HepG2 (cell line): ENCODE measurements around the gene PXDC1. TPM values are rescaled to one million over a fixed set of nuclear protein-coding genes. Genes with fewer than 3 reads are reported as not detected.
A peak's percentile ranks its signal among the peaks of the same experiment; 100 is the strongest.

Source experiments
- ASH2L ChIP-seq: fragments of 300-600, 200-600 bp; sonication (generic); IDR thresholded peaks from 2 replicates; pipeline ENCODE4 v1.7.0; 2017; ENCODE audit warnings: low read depth, mild to moderate bottlenecking, moderate library complexity, mixed read lengths, low read length; ENCODE audit not compliant: insufficient read length
- ATF7 ChIP-seq, 2 experiments: fragments of 450-650 bp in 1 of 2; sonication (generic) in 1 of 2; formaldehyde crosslinking in 1 of 2; IDR thresholded peaks; 2 replicates each; pipeline versions ENCODE4 v1.4.0 to v1.6.1; 2016 to 2020; ENCODE audit warnings: antibody characterized with exemption in 1 of 2, mild to moderate bottlenecking in 1 of 2, missing genetic modification reagents in 1 of 2
- ATRX ChIP-seq: sonication (generic); formaldehyde crosslinking; IDR thresholded peaks from 2 replicates; pipeline ENCODE4 v1.4.0; 2020; ENCODE audit warnings: missing genetic modification reagents, borderline replicate concordance
- FOXO1 ChIP-seq: sonication (generic); formaldehyde crosslinking; IDR thresholded peaks from 2 replicates; pipeline ENCODE4 v1.4.0; 2020; ENCODE audit warnings: missing genetic modification reagents
- HNF4A ChIP-seq: sonication (generic); formaldehyde crosslinking; IDR thresholded peaks from 2 replicates; pipeline ENCODE4 v1.4.0; 2020; ENCODE audit warnings: missing genetic modification reagents
- KDM5A ChIP-seq: fragments of 200-600 bp; sonication (generic); IDR thresholded peaks from 2 replicates; pipeline ENCODE4 v1.7.0; 2018; ENCODE audit warnings: antibody characterized with exemption, mild to moderate bottlenecking, low read length, borderline replicate concordance
- LCORL ChIP-seq, 2 experiments: fragments of 450-650 bp in 1 of 2; sonication (generic) in 1 of 2; formaldehyde crosslinking in 1 of 2; IDR thresholded peaks; 2 replicates each; pipeline versions ENCODE4 v1.5.0 to v1.6.1; 2017 to 2020; ENCODE audit warnings: antibody characterized with exemption in 1 of 2, missing genetic modification reagents in 1 of 2
- MAX ChIP-seq: IDR thresholded peaks from 2 replicates; pipeline ENCODE4 v1.6.1; 2012; ENCODE audit warnings: inconsistent platforms
- MNT ChIP-seq: fragments of 450-650 bp; IDR thresholded peaks from 2 replicates; pipeline ENCODE4 v1.6.1; 2016
- MYC ChIP-seq: sonication (generic); formaldehyde crosslinking; IDR thresholded peaks from 2 replicates; pipeline ENCODE4 v1.9.0; 2021; ENCODE audit warnings: missing genetic modification reagents, borderline replicate concordance
- NFKBIZ ChIP-seq: IDR thresholded peaks from 2 replicates; pipeline ENCODE4 v1.6.1; 2018; ENCODE audit warnings: missing genetic modification reagents, missing compliant biosample characterization
- SP2 ChIP-seq: sonication (generic); formaldehyde crosslinking; IDR thresholded peaks from 2 replicates; pipeline ENCODE4 v1.5.1; 2020; ENCODE audit warnings: mild to moderate bottlenecking, missing genetic modification reagents
- ZNF317 ChIP-seq: sonication (generic); formaldehyde crosslinking; IDR thresholded peaks from 2 replicates; pipeline ENCODE4 v1.5.0; 2020; ENCODE audit warnings: mild to moderate bottlenecking, missing genetic modification reagents
- ZNF431 ChIP-seq: sonication (generic); formaldehyde crosslinking; IDR thresholded peaks from 2 replicates; pipeline ENCODE4 v1.9.0; 2022; ENCODE audit warnings: missing genetic modification reagents, low read depth, mild to moderate bottlenecking, borderline replicate concordance
- ZNF556 ChIP-seq: sonication (generic); formaldehyde crosslinking; IDR thresholded peaks from 2 replicates; pipeline ENCODE4 v1.4.0; 2020; ENCODE audit warnings: mild to moderate bottlenecking, missing genetic modification reagents, borderline replicate concordance
- ZNF558 ChIP-seq: sonication (generic); formaldehyde crosslinking; IDR thresholded peaks from 2 replicates; pipeline ENCODE4 v1.9.0; 2022; ENCODE audit warnings: mild to moderate bottlenecking, missing genetic modification reagents, borderline replicate concordance
- ZNF597 ChIP-seq: sonication (generic); formaldehyde crosslinking; IDR thresholded peaks from 2 replicates; pipeline ENCODE4 v1.5.0; 2020; ENCODE audit warnings: missing genetic modification reagents
- ZNF644 ChIP-seq: IDR thresholded peaks from 2 replicates; pipeline ENCODE4 v1.6.1; 2016; ENCODE audit warnings: low read depth
- ZNF678 ChIP-seq: sonication (generic); formaldehyde crosslinking; IDR thresholded peaks from 2 replicates; pipeline ENCODE4 v1.4.0; 2020; ENCODE audit warnings: mild to moderate bottlenecking, missing genetic modification reagents
- ZNF75D ChIP-seq: sonication (generic); formaldehyde crosslinking; IDR thresholded peaks from 2 replicates; pipeline ENCODE4 v1.8.1; 2023; ENCODE audit warnings: missing genetic modification reagents, mild to moderate bottlenecking, borderline replicate concordance
- ZNF776 ChIP-seq: sonication (generic); formaldehyde crosslinking; IDR thresholded peaks from 2 replicates; pipeline ENCODE4 v1.4.0; 2020; ENCODE audit warnings: mild to moderate bottlenecking, missing genetic modification reagents
- polyA plus RNA-seq, 8 experiments: library from polyadenylated mRNA; depleted of rRNA in 3 of 8; stranded (reverse) in 7 of 8; unstranded in 1 of 8; fragments of >200 nt; fragmentation: Illumina TruSeq in 4 of 8; extraction: Trizol in 4 of 8; gene quantifications; 2 replicates each; pipeline versions ENCODE4 v1.2.1 to v1.2.3, GENCODE V29; 2011 to 2016; ENCODE audit warnings: low read depth in 4 of 8, missing spikeins in 1 of 8, mixed read lengths in 1 of 8; ENCODE audit not compliant: insufficient read depth in 1 of 8
- total RNA-seq, 5 experiments: library from RNA; depleted of rRNA; stranded (reverse); fragments of >200 nt; fragmentation: Illumina TruSeq; extraction: Trizol; gene quantifications; 2 replicates each; pipeline ENCODE4 v1.2.3, GENCODE V29; 2016; ENCODE audit warnings: low read depth in 1 of 5
- TF ChIP-seq, protein P1 (sequence below): IDR thresholded peaks from 2 replicates; pipeline ENCODE4 v1.6.1; 2016
- TF ChIP-seq, protein P2 (sequence below): sonication (generic); formaldehyde crosslinking; IDR thresholded peaks from 2 replicates; pipeline ENCODE4 v1.4.0; 2020; ENCODE audit warnings: missing genetic modification reagents

The PXDC1 gene
- total and polyA plus RNA-seq, 2 of the 13 experiments (the other 11 are each of a cell fraction or from before 2014, with no cell fraction given) = 32.4 to 34.7 TPM

DNA sequence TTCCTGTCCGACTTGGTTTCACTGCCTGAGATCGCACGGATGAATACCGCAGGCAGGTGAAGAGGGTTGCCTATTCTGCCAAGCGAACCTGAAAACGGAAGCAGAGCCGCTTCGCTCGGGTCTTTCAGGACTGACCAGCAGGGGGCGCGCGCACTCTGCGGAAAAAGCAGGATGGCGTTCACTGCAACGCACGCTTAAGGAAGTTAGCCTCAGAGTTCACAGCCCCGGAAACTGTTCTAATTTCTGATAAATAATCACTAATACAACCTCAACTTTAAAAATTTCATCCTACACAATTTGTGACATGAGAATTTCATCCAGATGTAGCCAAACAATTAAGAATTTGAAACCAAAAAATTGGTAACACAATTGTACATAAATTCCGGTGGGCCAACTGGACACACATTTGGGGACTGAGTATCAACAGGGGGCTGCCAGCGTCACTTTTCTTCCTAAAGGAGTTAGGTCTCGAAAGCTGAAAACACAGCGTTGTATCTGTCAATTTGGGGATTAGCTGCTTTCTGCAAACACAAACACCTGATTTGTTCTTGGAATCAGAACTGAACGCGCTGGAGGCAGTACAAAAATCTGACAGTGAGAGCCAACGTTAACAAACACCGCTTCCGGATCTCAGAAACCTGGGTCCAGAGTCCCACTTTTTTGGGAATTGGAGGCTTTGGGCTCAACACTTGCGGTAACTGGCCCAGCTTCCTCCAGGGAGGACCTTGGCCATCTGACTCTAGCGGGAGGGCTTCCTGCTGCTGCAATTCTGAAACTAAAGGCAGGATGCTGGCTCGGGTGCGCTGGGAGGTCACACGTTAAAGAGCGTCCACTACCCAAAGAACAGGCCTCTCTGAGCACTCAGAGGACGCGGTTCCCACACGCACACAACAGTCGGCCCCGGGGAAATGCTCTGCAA is 8.8 kb downstream of the PXDC1 start (continued):
- TF ChIP-seq LCORL (IDR thresholded peaks at IDR 0.05) (peak; percentile 75), LCORL (CRISPR knock-in tag; IDR thresholded peaks at IDR 0.05) (peak; percentile 100), ZNF678 (no peak), MNT (no peak), ATRX (CRISPR knock-in tag) (no peak), ZNF776 (CRISPR knock-in tag) (no peak), ZNF556 (CRISPR knock-in tag) (0 out of 2 replicates have a peak, but pooled peaks have one; percentile 80), ATF7 (IDR thresholded peaks at IDR 0.05) (no peak), ATF7 (CRISPR knock-in tag; IDR thresholded peaks at IDR 0.05) (no peak), FOXO1 (CRISPR knock-in tag) (peak; percentile 14), ZNF431 (CRISPR knock-in tag) (no peak), ASH2L (peak; percentile 71), ZNF644 (CRISPR knock-in tag) (0 out of 2 replicates have a peak, but pooled peaks have one; percentile 25), SP2 (no peak), ZNF317 (CRISPR knock-in tag) (no peak), ZNF597 (CRISPR knock-in tag) (no peak), ZNF558 (no peak), MYC (CRISPR knock-in tag) (0 out of 2 replicates have a peak, but pooled peaks have one; percentile 50), KDM5A (peak; percentile 74; the same call in 1 of the 2 replicates), ZNF75D (no peak), MAX (no peak; the same call in 1 of the 2 replicates), NFKBIZ (CRISPR knock-in tag) (no peak), HNF4A (CRISPR knock-in tag) (peak; percentile 91)
- TF ChIP-seq, protein P1, sequence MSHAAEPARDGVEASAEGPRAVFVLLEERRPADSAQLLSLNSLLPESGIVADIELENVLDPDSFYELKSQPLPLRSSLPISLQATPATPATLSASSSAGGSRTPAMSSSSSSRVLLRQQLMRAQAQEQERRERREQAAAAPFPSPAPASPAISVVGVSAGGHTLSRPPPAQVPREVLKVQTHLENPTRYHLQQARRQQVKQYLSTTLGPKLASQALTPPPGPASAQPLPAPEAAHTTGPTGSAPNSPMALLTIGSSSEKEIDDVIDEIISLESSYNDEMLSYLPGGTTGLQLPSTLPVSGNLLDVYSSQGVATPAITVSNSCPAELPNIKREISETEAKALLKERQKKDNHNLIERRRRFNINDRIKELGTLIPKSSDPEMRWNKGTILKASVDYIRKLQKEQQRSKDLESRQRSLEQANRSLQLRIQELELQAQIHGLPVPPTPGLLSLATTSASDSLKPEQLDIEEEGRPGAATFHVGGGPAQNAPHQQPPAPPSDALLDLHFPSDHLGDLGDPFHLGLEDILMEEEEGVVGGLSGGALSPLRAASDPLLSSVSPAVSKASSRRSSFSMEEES (CRISPR knock-in tag) = peak; percentile 39; the same call in 1 of the 2 replicates
- TF ChIP-seq, protein P2, sequence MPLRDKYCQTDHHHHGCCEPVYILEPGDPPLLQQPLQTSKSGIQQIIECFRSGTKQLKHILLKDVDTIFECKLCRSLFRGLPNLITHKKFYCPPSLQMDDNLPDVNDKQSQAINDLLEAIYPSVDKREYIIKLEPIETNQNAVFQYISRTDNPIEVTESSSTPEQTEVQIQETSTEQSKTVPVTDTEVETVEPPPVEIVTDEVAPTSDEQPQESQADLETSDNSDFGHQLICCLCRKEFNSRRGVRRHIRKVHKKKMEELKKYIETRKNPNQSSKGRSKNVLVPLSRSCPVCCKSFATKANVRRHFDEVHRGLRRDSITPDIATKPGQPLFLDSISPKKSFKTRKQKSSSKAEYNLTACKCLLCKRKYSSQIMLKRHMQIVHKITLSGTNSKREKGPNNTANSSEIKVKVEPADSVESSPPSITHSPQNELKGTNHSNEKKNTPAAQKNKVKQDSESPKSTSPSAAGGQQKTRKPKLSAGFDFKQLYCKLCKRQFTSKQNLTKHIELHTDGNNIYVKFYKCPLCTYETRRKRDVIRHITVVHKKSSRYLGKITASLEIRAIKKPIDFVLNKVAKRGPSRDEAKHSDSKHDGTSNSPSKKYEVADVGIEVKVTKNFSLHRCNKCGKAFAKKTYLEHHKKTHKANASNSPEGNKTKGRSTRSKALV (CRISPR knock-in tag) = peak; percentile 51; the same call in 1 of the 2 replicates
